H54 (cell line): ENCODE results near the gene ZSWIM6.

Experiments
- DNase-seq: peaks from one replicate; pipeline ENCODE4 v3.0.0; 2011; ENCODE audit warnings: low spot score, mixed read lengths; ENCODE audit not compliant: insufficient read length
- FAIRE-seq: peaks from 3 replicates; lab custom pipeline; 2011; peaks lifted over from hg19 to GRCh38; lab: Jason Lieb, UNC
- POLR2A ChIP-seq: IDR thresholded peaks from 2 replicates; pipeline ENCODE4 v1.6.1; 2011; ENCODE audit warnings: low read depth, mild to moderate bottlenecking, low read length

ZSWIM6 gene

DNA sequence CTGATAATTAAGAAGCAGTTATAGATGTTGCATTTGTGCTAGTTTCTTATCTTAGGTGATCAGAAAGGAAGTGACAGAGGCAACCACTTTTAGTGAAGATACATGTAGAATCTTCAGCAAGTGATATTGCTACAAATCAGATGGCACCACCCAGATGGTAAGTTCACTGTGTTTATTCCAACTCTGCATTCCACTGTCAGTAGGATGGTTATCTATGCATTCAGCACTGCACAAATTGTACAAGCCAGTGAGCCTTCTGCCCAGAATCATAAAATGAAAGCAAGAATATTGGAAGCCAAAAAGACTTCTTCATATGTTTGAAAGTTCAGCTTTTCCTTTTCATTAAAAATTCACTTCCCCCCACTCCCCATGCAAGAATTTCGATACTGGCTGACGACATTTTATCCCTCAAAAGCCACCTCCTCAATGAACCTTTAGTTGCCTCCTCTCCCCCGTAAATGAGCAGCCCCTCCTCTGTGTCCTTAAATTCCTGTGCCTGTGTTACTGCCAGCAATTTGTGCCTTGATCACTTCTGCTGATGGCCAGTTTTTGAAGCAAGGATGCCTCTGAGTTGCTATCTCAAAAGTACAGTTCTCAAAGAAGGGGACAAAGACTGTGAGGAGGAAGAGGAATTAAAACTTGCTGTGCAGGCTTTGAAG is 91.6 kb downstream of the ZSWIM6 start:
- DNase-seq: no peak
- TF ChIP-seq POLR2A: no peak
- FAIRE-seq: no peak

DNA sequence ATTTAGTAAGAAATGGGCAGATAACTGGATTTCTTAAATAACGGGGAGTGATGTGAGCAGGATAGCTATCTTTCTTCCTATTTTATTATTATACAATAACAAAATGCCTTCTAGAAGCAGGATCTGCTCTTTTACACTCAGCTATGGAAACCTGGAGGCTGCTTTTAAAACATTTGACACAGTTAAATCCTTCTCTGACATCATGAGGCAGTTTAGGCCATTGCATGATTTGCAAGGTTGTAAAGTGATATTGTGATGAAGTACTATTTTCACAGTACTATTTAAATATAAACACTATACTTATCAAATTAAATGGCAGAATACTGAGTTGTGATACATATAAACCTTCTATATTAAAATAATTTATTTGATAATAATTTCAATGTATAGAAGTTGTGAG is 93.9 kb downstream of the ZSWIM6 start:
- FAIRE-seq (no peak), DNase-seq (no peak)
- TF ChIP-seq POLR2A: no peak

DNA sequence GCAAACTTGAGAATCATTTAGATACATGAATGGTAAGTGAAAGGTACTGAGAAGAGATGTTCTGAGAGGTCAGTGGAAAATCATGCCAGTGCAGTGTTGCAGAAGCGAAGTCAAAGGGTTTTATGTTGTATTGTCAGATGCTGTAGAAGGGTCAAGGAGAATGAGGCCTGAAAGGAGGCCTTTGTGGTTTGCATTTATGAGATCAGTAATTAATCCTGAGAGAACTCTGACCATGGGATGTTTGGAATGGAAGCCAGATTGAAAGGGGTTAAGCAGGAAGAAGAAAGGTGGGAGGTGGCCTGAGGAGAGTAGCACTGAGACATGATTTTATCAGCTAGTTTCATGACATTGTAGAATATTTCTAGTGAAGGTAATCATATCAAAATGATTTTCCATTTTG is 97.8 kb downstream of the ZSWIM6 start:
- no peak for TF ChIP-seq POLR2A
- FAIRE-seq (peak; percentile 52), DNase-seq (no peak)

DNA sequence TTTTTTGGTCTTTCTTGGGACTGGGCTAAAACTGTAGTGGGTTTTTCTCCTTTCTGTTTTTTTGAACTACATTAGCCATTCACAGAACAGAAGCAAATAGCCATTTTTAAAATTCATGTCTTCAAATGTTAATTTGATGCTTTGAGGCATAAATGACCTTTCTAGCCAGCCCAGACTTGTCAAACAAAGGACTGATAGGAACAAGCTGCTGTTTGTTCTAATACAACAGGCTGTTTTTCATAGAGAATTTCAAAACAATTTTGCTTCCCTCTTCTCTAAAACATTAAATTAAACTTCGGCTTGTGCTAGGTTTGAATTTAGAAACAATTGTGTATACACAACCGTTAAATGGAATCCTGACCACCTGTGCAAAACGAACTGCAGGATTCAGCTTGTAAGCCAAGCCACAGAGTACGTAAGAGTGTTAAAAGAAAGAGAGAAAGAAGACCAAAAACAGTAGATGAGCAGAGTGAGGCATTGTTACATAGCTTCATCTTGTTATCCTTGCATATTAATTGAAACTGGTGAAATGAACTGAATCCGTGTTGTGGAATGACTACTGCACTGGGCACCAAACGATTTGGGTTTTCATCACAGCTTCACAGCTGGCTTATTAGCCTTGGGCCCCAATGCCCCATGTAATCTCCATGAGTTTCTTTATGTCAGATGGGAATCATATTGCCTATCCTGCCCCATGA is 100.0 kb downstream of the ZSWIM6 start:
- TF ChIP-seq POLR2A: no peak
- FAIRE-seq (peak; percentile 52), DNase-seq (no peak)

DNA sequence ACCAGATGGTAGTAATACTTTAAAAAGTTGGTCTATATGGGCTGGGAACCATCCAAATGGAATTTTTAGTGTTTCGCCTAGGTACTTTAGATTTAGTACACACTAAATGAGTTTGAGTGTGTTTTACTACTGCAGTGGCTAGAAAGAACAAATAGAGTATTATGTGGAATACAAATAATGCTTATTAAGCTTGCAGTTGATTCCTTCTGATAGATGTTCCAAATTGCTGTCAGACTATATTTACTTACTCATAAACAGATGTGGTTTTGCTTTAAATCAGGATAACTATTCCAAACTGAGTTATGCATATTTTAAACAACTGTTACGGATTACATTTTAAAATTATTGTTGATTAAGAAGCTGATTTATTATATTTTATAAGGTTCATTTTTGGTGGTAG is 103.3 kb downstream of the ZSWIM6 start:
- no peak for DNase-seq
- TF ChIP-seq POLR2A: no peak
- FAIRE-seq: no peak

DNA sequence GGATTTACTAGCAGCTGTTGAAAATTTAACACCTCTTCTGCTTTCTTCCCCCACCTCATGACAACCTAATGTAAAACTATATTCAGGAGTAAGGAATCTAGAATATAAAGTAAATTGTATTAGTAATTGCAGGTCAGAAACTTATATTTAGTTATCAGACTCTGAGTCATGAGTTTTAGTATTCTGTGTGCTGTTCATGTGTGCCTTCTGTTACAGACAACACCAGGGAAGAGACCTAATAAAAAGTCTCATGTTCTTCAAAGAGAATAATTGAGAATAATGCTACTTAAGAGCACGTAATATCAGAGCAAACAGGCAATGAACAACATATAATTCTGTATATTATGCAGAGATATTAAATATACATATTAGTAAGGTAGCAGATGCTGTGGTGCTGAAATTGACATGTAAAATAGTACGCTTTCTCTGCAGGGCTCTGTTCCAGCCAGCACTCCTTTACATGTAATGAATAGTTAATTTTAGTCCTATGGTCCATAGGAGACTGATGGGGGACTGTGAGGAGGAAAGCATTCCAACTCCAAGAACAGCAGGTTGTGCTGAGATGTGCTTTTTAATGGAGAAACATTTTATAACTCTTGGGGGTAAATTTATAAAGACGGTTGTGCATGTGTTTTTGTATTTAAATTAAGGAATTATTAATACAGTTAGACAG is 106.4 kb downstream of the ZSWIM6 start:
- no peak for TF ChIP-seq POLR2A
- DNase-seq: no peak
- no peak for FAIRE-seq

DNA sequence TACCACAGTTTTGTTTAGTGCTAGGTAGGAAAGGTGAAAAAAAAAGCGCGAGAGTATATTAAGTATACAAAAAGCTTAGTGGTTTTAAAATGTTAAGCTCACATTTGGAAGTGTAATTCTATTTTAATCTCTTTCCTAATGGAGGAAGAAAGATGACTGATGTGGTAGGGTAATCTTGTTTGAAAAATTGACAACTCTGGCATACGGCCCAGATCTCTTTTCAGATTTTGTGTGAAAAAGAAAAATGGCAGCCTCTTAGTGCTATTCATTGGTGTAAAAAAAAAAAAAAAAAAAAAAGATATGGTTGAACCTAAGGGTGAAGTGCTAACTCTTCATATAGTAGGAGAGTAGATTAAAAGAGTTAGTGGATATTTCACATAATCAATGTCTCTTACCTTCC is 108.0 kb downstream of the ZSWIM6 start:
- TF ChIP-seq POLR2A: no peak
- FAIRE-seq (no peak), DNase-seq (no peak)

DNA sequence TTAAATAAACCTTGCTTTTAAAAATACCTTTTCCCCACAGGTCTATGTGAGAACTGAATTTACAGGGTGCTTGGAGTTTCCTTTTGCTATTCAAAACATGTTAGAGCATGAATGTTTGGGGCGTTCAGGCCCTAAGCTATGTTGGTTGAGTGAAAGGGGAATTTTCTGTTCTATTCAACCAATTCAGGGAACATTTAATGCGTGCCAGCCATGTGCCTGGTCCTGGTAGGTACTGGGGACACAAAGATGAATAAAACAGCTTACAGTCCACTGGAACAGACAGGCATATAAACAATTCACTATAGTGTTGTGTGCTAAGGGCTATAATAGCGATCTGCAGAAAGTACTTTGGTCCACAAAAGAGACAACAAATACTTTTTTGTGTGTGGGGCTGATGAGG is 108.5 kb downstream of the ZSWIM6 start:
- FAIRE-seq: no peak

DNA sequence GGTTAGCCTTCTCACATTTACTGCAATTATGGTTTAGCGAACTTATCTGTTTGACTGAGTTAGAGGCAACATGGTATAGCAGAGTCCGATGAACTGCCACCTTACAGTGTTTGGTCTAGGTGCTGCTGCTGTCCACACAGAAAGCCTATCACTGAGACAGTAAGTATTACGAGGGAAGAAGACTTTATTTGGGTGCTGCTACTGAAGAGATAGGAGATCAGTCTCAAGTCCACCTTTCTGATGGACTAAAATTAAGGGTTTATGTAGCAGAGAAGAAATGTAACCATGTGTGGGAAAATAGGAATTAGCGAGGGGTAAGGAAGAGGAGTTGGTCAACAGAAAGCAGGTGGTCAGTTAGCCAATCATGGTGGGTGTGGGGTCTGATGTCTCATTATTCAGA is 109.7 kb downstream of the ZSWIM6 start:
- FAIRE-seq (no peak), DNase-seq (no peak)
- no peak for TF ChIP-seq POLR2A

More for the DNA sequence above, 108.5 kb downstream of the ZSWIM6 start:
- no peak for DNase-seq
- TF ChIP-seq POLR2A: no peak

DNA sequence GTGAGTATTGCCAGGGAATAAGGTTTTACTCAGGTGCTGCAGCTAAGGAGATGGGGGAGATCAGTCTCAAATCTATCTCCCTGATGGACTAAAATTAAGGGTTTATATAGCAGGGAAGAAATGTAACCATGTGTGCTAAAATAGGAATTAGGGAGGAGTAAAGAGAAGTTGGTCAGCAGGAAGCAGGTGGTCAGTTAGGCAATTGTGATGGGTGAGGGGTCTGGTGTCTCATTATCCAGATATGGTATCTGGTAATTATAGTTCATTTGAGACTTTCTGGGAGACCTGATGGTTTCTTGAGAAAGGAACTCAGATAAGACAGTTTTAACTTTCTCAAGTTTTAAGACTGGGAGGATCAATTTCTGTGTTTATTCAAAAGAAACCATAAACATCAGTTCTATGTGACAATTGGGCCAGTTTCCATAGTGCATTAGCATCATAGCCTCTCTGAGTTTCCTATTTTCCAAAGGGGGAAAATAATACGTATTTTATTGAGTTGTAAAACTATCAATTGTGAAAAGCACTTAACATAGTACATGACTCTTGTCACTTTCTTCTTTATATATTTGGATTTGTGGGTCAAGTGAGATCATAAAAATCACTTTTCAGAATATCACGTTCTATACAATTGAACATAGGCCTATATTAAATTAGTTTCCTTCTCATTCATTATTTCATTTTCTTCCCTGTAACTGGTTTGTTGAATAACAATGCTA is 115.9 kb downstream of the ZSWIM6 start:
- no peak for DNase-seq
- FAIRE-seq: no peak
- TF ChIP-seq POLR2A: no peak

DNA sequence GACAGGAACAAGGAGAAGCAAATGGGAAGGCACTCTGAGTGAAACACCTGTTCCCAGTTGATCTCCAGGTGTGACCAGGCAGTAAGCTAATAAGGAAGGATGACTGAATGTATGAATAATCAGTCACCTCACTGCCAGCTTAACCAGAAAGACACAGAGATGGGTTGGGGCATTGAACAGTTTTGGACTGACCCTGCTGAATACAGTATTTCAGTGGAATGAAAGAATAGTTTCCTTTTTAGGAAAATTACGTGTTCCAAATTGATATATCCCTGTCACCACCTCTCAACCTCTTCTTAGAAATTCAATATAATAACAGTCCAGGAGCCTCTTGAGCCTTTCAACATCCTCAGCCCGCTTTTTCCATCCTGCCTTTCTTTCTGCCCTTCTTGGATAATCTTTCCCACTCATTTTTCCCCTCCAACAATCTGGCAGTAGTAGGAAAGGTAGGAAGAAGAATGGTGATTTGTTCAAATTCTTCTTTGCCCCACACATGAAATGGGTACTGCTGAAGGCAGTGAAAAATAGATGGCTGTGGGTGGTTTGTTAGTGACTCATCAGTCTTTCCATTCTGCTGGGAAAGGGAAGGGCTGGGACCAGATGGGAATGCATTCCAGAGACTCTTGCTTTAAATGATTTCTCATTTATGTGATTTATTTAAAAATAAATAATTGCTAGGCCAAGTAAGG is 117.9 kb downstream of the ZSWIM6 start:
- peak; percentile 95 for FAIRE-seq
- DNase-seq: peak; percentile 9
- TF ChIP-seq POLR2A: no peak

DNA sequence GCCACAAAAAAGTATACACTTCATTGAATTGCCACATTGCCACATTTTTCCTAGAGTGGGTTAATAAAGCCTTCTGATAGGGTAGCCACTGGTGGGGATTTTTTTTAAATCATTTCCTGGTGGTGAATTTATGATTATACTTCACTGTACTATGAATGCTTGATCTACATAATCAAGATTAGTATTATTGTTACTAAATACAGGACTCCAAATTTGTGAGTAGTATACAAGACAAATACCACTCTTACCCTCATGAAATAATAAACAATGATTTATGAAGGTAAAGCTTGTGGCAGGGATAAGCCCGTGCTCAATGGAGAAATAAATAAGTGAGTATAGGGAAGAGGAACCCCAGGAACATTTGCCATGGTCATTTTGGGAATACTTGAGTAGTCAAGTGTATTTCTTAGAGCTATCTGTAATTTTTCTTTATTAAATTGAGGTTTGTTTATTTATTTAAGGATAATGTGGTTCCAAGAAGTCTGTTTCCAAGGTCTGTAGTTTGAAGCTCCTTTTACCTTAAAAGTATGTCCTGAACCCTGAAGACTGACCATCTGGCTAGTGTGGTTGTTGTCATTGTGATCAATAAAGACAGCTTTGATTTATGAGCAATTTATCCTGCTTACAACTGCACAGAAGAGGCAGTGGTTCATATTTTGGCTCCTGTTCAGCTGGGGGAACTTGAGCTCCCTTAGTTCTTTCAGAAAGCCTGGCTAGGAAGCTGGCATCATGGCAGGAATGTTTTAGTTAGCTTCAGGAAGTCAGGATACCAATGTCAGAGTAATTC is 118.6 kb downstream of the ZSWIM6 start:
- no peak for TF ChIP-seq POLR2A
- DNase-seq (peak; percentile 10), FAIRE-seq (peak; percentile 95)
